Measurements from ENCODE around the gene SLC26A1.

The SLC26A1 gene

DNA sequence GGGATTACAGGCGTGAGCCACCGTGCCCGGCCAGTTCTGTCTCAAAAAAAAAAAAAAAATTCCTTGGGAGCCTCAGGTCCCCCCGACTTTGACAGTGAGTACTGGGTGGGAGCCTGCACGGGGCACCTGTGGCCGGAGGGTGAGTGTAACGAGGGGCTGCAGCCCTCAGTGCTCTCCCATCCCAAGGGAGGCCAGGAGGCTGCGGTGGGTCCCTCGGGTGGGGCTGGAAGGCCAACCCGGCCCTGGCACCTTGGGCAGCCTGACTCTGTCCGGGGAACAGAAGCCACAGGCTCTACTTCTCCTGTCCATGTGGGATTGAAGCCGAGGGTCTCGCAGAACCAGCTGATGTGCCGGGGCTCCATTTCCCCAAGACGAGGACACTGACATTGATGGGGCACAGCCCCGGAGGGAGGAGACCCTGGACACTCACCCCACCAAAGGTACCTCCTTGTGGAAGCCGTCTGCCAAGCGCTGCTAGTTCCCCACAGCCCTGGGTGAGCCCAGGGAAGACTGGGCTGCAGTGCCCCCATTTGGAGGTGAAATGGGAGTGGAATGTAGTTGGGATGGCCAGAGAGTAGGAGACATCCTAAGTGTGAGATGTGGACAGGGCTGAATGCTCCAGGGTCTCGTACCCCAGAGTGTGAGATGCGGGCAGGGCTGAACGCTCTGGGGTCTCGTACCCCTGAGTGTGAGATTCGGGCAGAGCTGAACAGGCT, 2.3 kb upstream of the SLC26A1 start:
- Histone ChIP-seq H3K4me1 (ENCODE audit: low read length) (no peaks in the 10 kb centered on the region), H3K9me3 (replicated peaks; ENCODE audit: insufficient read depth, low read length) (no peaks in the 10 kb centered on the region), H3K4me2 (ENCODE audit: low read depth, low read length) (no peak overlapping the region), H3K9me2 (replicated peaks; ENCODE audit: insufficient read depth, low read length) (no peaks in the 10 kb centered on the region), H3F3A (ENCODE audit: insufficient read depth, low read length) (no peaks in the 10 kb centered on the region), H3K79me2 (ENCODE audit: low read length) (no peaks in the 10 kb centered on the region), H3K27ac (ENCODE audit: low read length) (no peak overlapping the region), H3K27me3 (replicated peaks; ENCODE audit: insufficient read depth, low read length) (no peaks in the 10 kb centered on the region), H3K4me3 (ENCODE audit: low read length) (no peak overlapping the region), H3K36me3 (replicated peaks; ENCODE audit: insufficient read depth, low read length) (no peaks in the 10 kb centered on the region), H3K9ac (ENCODE audit: low read length) (no peak overlapping the region), H2AFZ (ENCODE audit: low read length) (no peak overlapping the region), H4K20me1 (ENCODE audit: insufficient read depth, low read length) (no peaks in the 10 kb centered on the region)
- DNase-seq: no peak
- TF ChIP-seq, protein P1, sequence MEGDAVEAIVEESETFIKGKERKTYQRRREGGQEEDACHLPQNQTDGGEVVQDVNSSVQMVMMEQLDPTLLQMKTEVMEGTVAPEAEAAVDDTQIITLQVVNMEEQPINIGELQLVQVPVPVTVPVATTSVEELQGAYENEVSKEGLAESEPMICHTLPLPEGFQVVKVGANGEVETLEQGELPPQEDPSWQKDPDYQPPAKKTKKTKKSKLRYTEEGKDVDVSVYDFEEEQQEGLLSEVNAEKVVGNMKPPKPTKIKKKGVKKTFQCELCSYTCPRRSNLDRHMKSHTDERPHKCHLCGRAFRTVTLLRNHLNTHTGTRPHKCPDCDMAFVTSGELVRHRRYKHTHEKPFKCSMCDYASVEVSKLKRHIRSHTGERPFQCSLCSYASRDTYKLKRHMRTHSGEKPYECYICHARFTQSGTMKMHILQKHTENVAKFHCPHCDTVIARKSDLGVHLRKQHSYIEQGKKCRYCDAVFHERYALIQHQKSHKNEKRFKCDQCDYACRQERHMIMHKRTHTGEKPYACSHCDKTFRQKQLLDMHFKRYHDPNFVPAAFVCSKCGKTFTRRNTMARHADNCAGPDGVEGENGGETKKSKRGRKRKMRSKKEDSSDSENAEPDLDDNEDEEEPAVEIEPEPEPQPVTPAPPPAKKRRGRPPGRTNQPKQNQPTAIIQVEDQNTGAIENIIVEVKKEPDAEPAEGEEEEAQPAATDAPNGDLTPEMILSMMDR (IDR thresholded peaks at IDR 0.05; ENCODE audit: low read length): no peak

DNA sequence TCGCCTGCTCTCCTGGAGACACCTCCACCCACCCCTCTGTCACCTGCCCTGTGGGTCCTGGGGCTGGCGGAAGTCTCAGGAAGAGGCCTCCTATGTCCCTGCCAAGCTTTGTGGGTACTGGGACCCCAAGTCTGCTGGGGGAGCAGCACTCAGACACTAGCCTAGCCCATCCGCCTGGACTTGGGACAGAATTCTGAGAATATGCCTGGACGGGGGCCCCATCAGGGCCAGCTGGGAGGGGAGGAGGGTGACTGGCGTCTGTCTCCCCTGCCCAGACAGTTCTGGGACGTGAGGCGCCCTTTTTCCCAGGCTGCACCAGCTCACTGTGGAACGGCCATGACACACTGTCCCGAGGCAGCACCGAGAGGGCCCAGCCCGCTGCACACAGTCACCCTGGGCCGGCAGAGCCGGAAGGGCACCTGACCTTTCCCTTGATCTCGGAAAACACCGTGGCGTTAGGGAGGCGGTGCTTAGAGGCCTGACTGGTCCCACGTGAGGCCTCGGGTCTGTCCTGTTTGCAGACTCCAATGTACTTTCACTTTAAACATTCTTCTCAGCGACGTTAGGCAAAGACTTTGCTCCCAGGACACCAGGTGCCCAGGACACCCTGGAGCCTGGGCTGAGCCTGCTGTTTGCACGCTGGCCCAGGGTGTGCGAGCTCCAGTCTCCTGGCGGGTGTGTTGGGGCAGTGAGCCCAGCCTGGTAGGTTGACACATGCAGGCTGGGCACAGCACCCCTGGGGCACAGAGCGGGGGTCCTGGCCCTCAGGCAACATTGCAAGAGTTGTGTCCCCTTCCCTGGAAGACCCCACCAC, 700 bp downstream of the SLC26A1 start:
- no peaks in the 10 kb centered on the region for H3K9me2 ChIP-seq (replicated peaks; ENCODE audit: insufficient read depth, low read length)
- no peaks in the 10 kb centered on the region for H3K27me3 ChIP-seq (replicated peaks; ENCODE audit: insufficient read depth, low read length)
- H3K27ac ChIP-seq (ENCODE audit: low read length): no peak overlapping the region
- H2AFZ ChIP-seq (ENCODE audit: low read length): no peak overlapping the region
- no peaks in the 10 kb centered on the region for H3K9me3 ChIP-seq (replicated peaks; ENCODE audit: insufficient read depth, low read length)
- DNase-seq: no peak
- no peaks in the 10 kb centered on the region for H3K36me3 ChIP-seq (replicated peaks; ENCODE audit: insufficient read depth, low read length)
- H3K4me2 ChIP-seq (ENCODE audit: low read depth, low read length): peak overlapping the region; percentile 15; the same call in 1 of the 2 replicates
- H3K9ac ChIP-seq (ENCODE audit: low read length): no peak overlapping the region
- no peaks in the 10 kb centered on the region for H3K4me1 ChIP-seq (ENCODE audit: low read length)
- no peaks in the 10 kb centered on the region for H3K79me2 ChIP-seq (ENCODE audit: low read length)
- no peaks in the 10 kb centered on the region for H3F3A ChIP-seq (ENCODE audit: insufficient read depth, low read length)
- H3K4me3 ChIP-seq (ENCODE audit: low read length): no peak overlapping the region
- no peak for TF ChIP-seq EZH2 (optimal IDR thresholded peaks at IDR 0.05; ENCODE audit: low read depth, low read length)
- TF ChIP-seq EZH2phosphoT487 (IDR thresholded peaks at IDR 0.05; ENCODE audit: low read length): no peak
- TF ChIP-seq, protein P1 (IDR thresholded peaks at IDR 0.05; ENCODE audit: low read length): no peak
- no peaks in the 10 kb centered on the region for H4K20me1 ChIP-seq (ENCODE audit: insufficient read depth, low read length)

DNA sequence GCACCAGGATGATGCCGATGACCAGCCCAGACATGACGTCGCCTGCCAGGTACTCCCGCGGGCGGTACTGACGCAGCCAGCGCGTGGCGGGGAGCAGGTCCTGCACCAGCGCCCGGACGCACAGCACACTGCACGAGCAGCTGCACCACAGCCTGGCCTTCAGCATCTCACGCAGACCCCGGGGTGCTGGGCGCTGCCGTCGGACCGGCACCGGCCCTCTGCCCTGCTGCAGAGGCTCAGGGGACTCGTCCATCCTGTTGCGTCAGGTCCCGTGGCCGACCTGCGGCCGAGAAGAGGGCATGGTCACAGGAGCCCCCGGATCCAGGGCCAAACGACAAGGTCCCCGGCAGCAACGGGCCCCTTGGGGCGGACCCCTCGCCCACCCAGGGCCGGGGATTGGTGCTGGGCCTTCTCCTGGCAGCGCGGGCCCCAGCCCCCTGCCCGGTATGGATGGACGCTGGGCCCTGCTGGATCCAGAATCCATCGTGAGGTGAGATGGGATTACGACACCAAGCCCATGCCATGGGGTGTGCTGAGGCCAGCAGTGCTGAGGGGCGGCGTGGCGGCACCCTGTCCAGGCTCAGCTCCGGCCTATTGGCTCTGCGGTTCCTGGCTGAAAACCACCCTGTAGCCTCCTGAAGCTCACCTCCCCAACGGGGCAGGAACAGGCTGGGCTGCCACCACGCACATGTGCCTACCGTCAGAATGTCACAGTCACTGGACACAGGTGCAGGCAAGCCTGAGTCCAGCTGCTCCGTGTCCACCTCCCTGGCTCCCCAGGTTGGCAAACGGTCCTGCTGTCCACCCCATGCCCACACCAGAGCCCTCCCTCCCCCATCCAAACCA, 1.5 kb downstream of the SLC26A1 start:
- H3K27ac ChIP-seq (ENCODE audit: low read length): no peak overlapping the region
- H3K9me2 ChIP-seq (replicated peaks; ENCODE audit: insufficient read depth, low read length): no peaks in the 10 kb centered on the region
- H3K4me1 ChIP-seq (ENCODE audit: low read length): no peaks in the 10 kb centered on the region
- no peak overlapping the region for H3K4me2 ChIP-seq (ENCODE audit: low read depth, low read length)
- no peak overlapping the region for H2AFZ ChIP-seq (ENCODE audit: low read length)
- no peaks in the 10 kb centered on the region for H3K27me3 ChIP-seq (replicated peaks; ENCODE audit: insufficient read depth, low read length)
- no peaks in the 10 kb centered on the region for H4K20me1 ChIP-seq (ENCODE audit: insufficient read depth, low read length)
- no peaks in the 10 kb centered on the region for H3K79me2 ChIP-seq (ENCODE audit: low read length)
- DNase-seq: no peak
- H3K9ac ChIP-seq (ENCODE audit: low read length): no peak overlapping the region
- H3K4me3 ChIP-seq (ENCODE audit: low read length): no peak overlapping the region
- H3F3A ChIP-seq (ENCODE audit: insufficient read depth, low read length): no peaks in the 10 kb centered on the region
- no peaks in the 10 kb centered on the region for H3K9me3 ChIP-seq (replicated peaks; ENCODE audit: insufficient read depth, low read length)
- TF ChIP-seq, protein P1 (IDR thresholded peaks at IDR 0.05; ENCODE audit: low read length): no peak
- no peak for TF ChIP-seq EZH2phosphoT487 (IDR thresholded peaks at IDR 0.05; ENCODE audit: low read length)
- no peak for TF ChIP-seq EZH2 (optimal IDR thresholded peaks at IDR 0.05; ENCODE audit: low read depth, low read length)
- H3K36me3 ChIP-seq (replicated peaks; ENCODE audit: insufficient read depth, low read length): no peaks in the 10 kb centered on the region

All from MM.1S (cell line).